HG03103 (cell line): Measurements from ENCODE around the gene KCNMB1.

ENCODE experiments used
- ATAC-seq: cut with Tn5 transposase; IDR thresholded peaks from one replicate; pipeline ENCODE4 v1.9.1; 2021; ENCODE audit warnings: low read depth; ENCODE audit not compliant: unreplicated experiment

The KCNMB1 gene

GRCh38 chr5:170345971-170346370 lies 43.2 kb downstream of the KCNMB1 start:
- no peak for ATAC-seq

- no peak for ATAC-seq
Measured at GRCh38 chr5:170343177-170343576, 46.0 kb downstream of the KCNMB1 start.

- ATAC-seq, result no peak
Measured at GRCh38 chr5:170342153-170342725, 46.9 kb downstream of the KCNMB1 start.

GRCh38 chr5:170341545-170341944 lies 47.6 kb downstream of the KCNMB1 start:
- ATAC-seq, result no peak

GRCh38 chr5:170339780-170340167 lies 49.4 kb downstream of the KCNMB1 start:
- no peak for ATAC-seq

- peak; percentile 95 for ATAC-seq
Measured at GRCh38 chr5:170338933-170339779, 50.0 kb downstream of the KCNMB1 start.

- no peak for ATAC-seq
Measured at GRCh38 chr5:170338291-170338690, 50.9 kb downstream of the KCNMB1 start.

GRCh38 chr5:170337045-170337733 lies 52.0 kb downstream of the KCNMB1 start:
- no peak for ATAC-seq

- ATAC-seq, result no peak
Measured at GRCh38 chr5:170336065-170336464, 53.1 kb downstream of the KCNMB1 start.

GRCh38 chr5:170334626-170335025 lies 54.5 kb downstream of the KCNMB1 start:
- no peak for ATAC-seq

GRCh38 chr5:170333161-170333910 lies 55.8 kb downstream of the KCNMB1 start:
- ATAC-seq, result peak; percentile 27

- no peak for ATAC-seq
Measured at GRCh38 chr5:170332058-170332457, 57.1 kb downstream of the KCNMB1 start.

- no peak for ATAC-seq
Measured at GRCh38 chr5:170330568-170331054, 58.6 kb downstream of the KCNMB1 start.

- no peak for ATAC-seq
Measured at GRCh38 chr5:170329524-170329923, 59.6 kb downstream of the KCNMB1 start.

GRCh38 chr5:170327829-170328228 lies 61.3 kb downstream of the KCNMB1 start:
- ATAC-seq, result no peak

GRCh38 chr5:170327168-170327567 lies 62.0 kb downstream of the KCNMB1 start:
- ATAC-seq, result peak; percentile 46
